GM18909 (cell line): ENCODE data around the gene RHBDL3.
"Not testable (repeated sequence)": the region's sequence is repeated elsewhere in the genome, so short reads cannot be mapped to it uniquely, and the experiment has no call there.

Experiments used
- ATAC-seq: cut with Tn5 transposase; IDR thresholded peaks from one replicate; pipeline ENCODE4 v1.9.1; 2021; ENCODE audit warnings: mild to moderate bottlenecking; ENCODE audit not compliant: unreplicated experiment, poor library complexity

Gene RHBDL3

GRCh38 chr17:32287804-32288511 lies 22.3 kb downstream of the RHBDL3 start:
- no peak for ATAC-seq

- ATAC-seq, result no peak
Measured at GRCh38 chr17:32288615-32289014, 23.0 kb downstream of the RHBDL3 start.

GRCh38 chr17:32289471-32290070 lies 23.9 kb downstream of the RHBDL3 start:
- ATAC-seq, result no peak

- ATAC-seq, result no peak
Measured at GRCh38 chr17:32292094-32292493, 26.5 kb downstream of the RHBDL3 start.

DNA sequence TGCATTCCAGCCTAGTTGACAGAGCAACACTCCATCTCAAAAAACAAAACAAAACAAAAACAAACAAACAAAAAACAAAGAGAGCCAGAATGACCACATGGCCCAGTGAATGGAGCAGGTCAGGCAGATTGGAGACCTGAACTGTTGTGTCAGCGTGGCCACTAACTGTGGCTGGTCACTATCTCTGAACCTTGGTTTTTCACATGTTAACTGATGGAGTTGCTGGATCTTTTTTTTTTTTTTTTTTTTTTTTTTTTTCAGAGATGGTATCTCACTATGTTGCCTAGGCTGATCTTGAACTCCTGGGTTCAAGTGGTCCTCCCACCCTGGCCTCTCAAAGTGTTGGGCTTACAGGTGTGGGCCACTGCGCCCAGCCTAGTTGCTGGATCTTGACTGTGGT lies 31.8 kb downstream of the RHBDL3 start:
- no peak for ATAC-seq

DNA sequence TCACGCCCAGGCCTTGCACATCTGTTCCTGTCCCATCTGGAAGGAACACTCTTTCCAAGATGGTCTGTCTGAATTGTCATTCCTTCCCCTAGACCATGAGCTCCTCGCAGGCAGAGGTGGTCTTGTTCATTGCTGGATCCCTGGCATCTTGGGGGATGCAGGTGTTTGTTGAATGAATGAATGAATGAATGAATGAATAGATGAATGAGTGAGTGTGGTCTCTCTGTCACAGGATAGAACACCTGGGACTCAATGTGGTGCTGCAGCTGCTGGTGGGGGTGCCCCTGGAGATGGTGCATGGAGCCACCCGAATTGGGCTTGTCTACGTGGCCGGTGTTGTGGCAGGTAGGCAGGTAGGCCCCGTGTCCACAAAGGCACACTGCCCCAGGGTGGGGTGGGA lies 32.2 kb downstream of the RHBDL3 start:
- no peak for ATAC-seq

DNA sequence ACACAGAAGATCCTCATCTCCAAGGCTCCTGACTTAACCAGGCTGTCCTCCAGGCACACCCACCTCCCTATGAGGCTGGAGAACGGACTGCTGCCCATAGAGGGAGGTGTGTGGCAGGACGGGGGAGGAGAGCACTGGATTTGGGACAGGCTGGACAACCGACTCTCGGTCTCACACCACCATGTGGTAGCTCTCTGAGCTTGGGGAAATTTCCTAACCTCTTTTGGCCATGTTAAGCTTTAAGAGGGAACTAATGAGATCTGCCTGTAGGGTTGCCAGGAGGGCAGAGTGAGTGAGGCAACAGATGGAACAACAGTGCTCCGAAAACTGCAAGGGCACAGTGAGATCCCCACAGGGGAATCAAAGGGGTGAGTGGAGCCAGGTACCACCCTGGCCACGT lies 32.7 kb downstream of the RHBDL3 start:
- no peak for ATAC-seq

GRCh38 chr17:32298721-32299579 lies 33.3 kb downstream of the RHBDL3 start:
- ATAC-seq, result no peak

DNA sequence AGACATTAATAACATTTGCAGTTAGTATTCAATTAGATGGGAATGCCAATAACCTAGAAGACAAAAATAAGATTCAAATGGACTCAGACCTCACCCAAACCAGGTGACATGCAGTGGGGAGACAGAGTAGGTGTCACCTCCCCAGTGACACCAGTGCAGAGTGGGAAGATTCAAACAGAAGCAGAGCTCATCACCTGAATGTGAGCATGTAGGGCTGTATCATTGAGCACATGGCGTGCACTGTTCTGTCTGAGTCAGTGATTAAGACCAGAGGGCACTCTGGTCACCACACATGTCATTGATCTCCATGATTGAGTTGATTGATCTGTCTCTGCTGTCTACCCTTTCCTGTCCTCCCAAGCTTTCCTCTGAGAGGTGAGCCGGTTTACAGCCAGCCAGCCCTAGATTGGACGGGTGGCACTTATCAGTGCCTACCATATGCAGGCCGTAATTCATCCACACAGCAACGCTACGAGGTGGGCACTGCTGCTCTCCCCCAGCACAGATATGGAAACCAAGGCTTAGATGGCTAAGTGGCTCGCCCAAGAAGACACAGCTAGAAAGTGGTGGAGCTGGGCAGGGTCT lies 34.0 kb downstream of the RHBDL3 start:
- no peak for ATAC-seq

GRCh38 chr17:32302037-32302436 lies 36.4 kb downstream of the RHBDL3 start:
- ATAC-seq, result no peak

- no peak for ATAC-seq
Measured at GRCh38 chr17:32302860-32303649, 37.4 kb downstream of the RHBDL3 start.

DNA sequence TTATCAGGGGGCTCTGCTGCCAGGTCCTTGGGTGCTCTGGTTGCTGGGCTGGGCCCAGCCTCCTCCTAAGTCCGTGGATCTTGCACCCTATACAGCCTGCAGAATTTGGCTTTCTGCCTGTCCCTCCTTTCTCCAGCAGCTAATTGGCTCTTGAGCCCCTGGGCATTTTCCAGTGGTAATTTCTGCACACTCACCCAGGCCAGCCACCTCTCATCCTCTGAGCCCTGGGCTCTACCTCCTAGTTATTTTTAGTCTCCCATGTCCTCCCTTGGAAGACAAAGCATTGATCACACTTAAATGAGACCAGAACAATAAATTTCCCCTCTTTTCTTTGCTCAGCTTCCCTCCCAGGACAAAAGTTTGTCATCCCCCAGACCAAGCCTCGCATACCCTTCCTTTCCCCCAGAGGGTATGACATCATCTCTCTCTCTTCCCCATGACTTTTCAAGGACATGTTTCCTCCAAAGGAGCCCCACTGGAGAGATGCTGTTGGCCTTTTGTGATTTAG lies 38.2 kb downstream of the RHBDL3 start:
- ATAC-seq, result no peak

DNA sequence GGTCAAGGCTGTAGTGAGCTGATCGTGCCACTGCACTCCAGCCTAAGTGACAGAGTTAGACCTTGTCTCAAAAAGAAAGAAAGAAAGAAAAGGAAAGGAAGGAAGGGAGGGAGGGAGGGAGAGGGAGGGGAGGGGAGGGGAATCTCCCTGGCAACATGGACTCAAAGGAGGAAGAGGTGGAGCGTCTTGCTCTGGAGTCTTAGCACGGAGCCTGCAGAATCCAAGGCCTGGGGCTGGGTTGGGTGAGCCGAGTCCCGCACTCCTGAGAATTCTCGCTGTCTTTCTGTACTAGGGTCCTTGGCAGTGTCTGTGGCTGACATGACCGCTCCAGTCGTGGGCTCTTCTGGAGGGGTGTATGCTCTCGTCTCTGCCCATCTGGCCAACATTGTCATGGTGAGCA lies 39.4 kb downstream of the RHBDL3 start:
- ATAC-seq, result no peak

DNA sequence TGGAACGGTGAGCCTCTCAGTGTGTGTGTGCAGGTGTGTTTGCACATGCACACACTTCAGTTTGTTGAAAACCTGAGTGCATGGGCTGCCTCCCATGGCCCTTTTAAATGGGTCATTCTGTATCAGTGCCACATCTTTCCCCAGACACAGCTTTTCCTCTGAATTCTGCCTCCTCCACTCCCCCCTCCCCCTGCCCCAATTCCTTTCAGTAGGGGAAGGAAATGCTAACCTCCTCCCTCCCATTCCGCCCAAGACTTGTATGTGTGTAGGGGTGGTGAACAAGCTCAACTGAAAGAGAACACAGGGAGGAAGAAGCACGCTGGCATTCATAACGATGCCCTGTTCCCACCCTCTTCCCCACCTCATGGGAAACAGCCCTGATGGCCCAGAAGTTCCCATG lies 42.0 kb downstream of the RHBDL3 start:
- ATAC-seq, result no peak

GRCh38 chr17:32311028-32311536 lies 45.5 kb downstream of the RHBDL3 start:
- no peak for ATAC-seq

GRCh38 chr17:32314636-32315035 lies 49.0 kb downstream of the RHBDL3 start:
- no peak for ATAC-seq

- no peak for ATAC-seq
Measured at GRCh38 chr17:32315171-32315570, 49.5 kb downstream of the RHBDL3 start.

DNA sequence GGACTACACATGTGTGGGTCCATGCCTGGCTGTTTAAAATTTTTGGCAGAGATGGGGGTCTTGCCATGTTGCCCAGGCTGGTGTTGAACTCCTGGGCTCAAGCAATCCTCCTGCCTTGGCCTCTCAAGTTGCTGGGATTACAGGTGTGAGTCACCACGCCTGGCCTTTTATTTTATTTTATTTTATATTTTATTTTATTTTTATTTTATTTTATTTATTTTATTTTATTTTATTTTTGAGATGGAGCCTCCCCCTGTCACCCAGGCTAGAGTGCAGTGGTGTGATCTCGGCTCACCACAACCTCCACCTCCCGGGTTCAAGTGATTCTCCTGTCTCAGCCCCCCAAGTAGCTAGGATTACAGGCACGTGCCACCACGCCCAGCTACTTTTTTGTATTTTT lies 51.0 kb downstream of the RHBDL3 start:
- ATAC-seq, result not testable (repeated sequence)

- no peak for ATAC-seq
Measured at GRCh38 chr17:32317353-32317752, 51.7 kb downstream of the RHBDL3 start.

- ATAC-seq, result no peak
Measured at GRCh38 chr17:32318071-32318470, 52.4 kb downstream of the RHBDL3 start.
